HG03139 (cell line): Measurements from ENCODE around the gene SEC22C.

Source experiments
- ATAC-seq: cut with Tn5 transposase; IDR thresholded peaks from one replicate; pipeline ENCODE4 v1.9.1; 2021; ENCODE audit not compliant: unreplicated experiment

Gene SEC22C

GRCh38 chr3:42515976-42516375 lies 65.8 kb downstream of the SEC22C start:
- no peak for ATAC-seq

- ATAC-seq, result no peak
These were observed 66.3 kb downstream of the SEC22C start for GRCh38 chr3:42515391-42515916.

GRCh38 chr3:42514876-42515275 lies 66.9 kb downstream of the SEC22C start:
- no peak for ATAC-seq

- ATAC-seq, result no peak
These were observed 68.2 kb downstream of the SEC22C start for GRCh38 chr3:42513521-42513920.

GRCh38 chr3:42513121-42513520 lies 68.6 kb downstream of the SEC22C start:
- ATAC-seq, result no peak

- no peak for ATAC-seq
These were observed 70.0 kb downstream of the SEC22C start for GRCh38 chr3:42511736-42512135.

GRCh38 chr3:42511201-42511600 lies 70.6 kb downstream of the SEC22C start:
- ATAC-seq, result no peak

GRCh38 chr3:42510325-42510724 lies 71.4 kb downstream of the SEC22C start:
- ATAC-seq, result no peak

GRCh38 chr3:42509111-42509510 lies 72.7 kb downstream of the SEC22C start:
- no peak for ATAC-seq

- no peak for ATAC-seq
These were observed 73.2 kb downstream of the SEC22C start for GRCh38 chr3:42508562-42508961.

- ATAC-seq, result no peak
These were observed 73.9 kb downstream of the SEC22C start for GRCh38 chr3:42507761-42508335.

- ATAC-seq, result no peak
These were observed 74.5 kb downstream of the SEC22C start for GRCh38 chr3:42507252-42507651.

- ATAC-seq, result no peak
These were observed 75.8 kb downstream of the SEC22C start for GRCh38 chr3:42505849-42506410.

GRCh38 chr3:42505128-42505848 lies 76.5 kb downstream of the SEC22C start:
- ATAC-seq, result no peak

- ATAC-seq, result no peak
These were observed 77.2 kb downstream of the SEC22C start for GRCh38 chr3:42504334-42505127.

GRCh38 chr3:42503957-42504333 lies 77.8 kb downstream of the SEC22C start:
- ATAC-seq, result no peak

GRCh38 chr3:42503251-42503924 lies 78.4 kb downstream of the SEC22C start:
- ATAC-seq, result no peak

GRCh38 chr3:42502429-42503250 lies 79.1 kb downstream of the SEC22C start, which contains the start of gene VIPR1:
Gene VIPR1 (plus strand): TSS chr3:42502643. CDS start chr3:42502736, 93 bp downstream.
- peak; percentile 82 for ATAC-seq

- ATAC-seq, result peak; percentile 24
These were observed 79.9 kb downstream of the SEC22C start for GRCh38 chr3:42501681-42502428.
